ENCODE results near the gene CBFB.

- TF ChIP-seq CTCF (IDR thresholded peaks at IDR 0.05) (no peak), POLR2A (IDR thresholded peaks at IDR 0.05) (no peak)
These were observed 53.9 kb downstream of the CBFB start for GRCh38 chr16:67082891-67083290.

All from right lobe of liver (tissue), 4 donors.